Activated naive CD8-positive, alpha-beta T cell treated with anti-CD3 and anti-CD28 coated beads, Interleukin-2, amount 50 U/mL, for 24 hours (primary cell): Measurements from ENCODE around the gene TOB2.

Source experiments
- ATAC-seq: fragments of 150-1000 bp; cut with Tn5 transposase; one replicate; pipeline ENCODE4 v1.10.0; 2021
- DNase-seq: peaks from one replicate; pipeline ENCODE4 v3.0.0; 2021
- H3K27ac Mint-ChIP-seq: one replicate; pipeline ENCODE4 v1.8.0; 2021; ENCODE audit warnings: mild to moderate bottlenecking, mixed read lengths
- H3K27me3 Mint-ChIP-seq: one replicate; pipeline ENCODE4 v1.8.0; 2021; ENCODE audit warnings: mixed read lengths
- H3K36me3 Mint-ChIP-seq: one replicate; pipeline ENCODE4 v1.8.0; 2021; ENCODE audit warnings: low read depth, mixed read lengths
- H3K4me1 Mint-ChIP-seq: one replicate; pipeline ENCODE4 v1.8.0; 2021; ENCODE audit warnings: mixed read lengths
- H3K4me3 Mint-ChIP-seq: one replicate; pipeline ENCODE4 v1.8.0; 2021; ENCODE audit warnings: mild to moderate bottlenecking, moderate library complexity, mixed read lengths
- H3K9me3 Mint-ChIP-seq: one replicate; pipeline ENCODE4 v1.8.0; 2021; ENCODE audit warnings: mixed read lengths

Gene TOB2, protein sequence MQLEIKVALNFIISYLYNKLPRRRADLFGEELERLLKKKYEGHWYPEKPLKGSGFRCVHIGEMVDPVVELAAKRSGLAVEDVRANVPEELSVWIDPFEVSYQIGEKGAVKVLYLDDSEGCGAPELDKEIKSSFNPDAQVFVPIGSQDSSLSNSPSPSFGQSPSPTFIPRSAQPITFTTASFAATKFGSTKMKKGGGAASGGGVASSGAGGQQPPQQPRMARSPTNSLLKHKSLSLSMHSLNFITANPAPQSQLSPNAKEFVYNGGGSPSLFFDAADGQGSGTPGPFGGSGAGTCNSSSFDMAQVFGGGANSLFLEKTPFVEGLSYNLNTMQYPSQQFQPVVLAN

GRCh38 chr22:41446639-41447434, at the start of gene TOB2:
TSS of gene TOB2 (minus strand) at chr22:41446801. CDS start at chr22:41437345, 9,456 bp downstream.
- Mint-ChIP-seq H3K27me3 (no peaks in the 10 kb centered on the region), H3K9me3 (no peaks in the 10 kb centered on the region), H3K4me3 (peak within 1 kb of the TSS; percentile 96), H3K27ac (peak within 1 kb of the TSS; percentile 96), H3K36me3 (peaks cover 25% of the 10 kb centered on the region), H3K4me1 (peaks cover 35% of the 10 kb centered on the region)
- peak; percentile 56 for ATAC-seq
- peak; percentile 95 for DNase-seq

- Mint-ChIP-seq H3K27ac (peak overlapping the region; percentile 44), H3K4me3 (no peak overlapping the region), H3K27me3 (no peaks in the 10 kb centered on the region), H3K36me3 (peaks cover 2% of the 10 kb centered on the region), H3K4me1 (peaks cover 8% of the 10 kb centered on the region), H3K9me3 (no peaks in the 10 kb centered on the region)
- DNase-seq = no peak
- no peak for ATAC-seq
Observed at GRCh38 chr22:41491374-41492100, 44.9 kb upstream of the TOB2 start.

- Mint-ChIP-seq H3K4me3 (no peak overlapping the region), H3K27ac (no peak overlapping the region), H3K4me1 (peaks cover 13% of the 10 kb centered on the region), H3K36me3 (peaks cover 5% of the 10 kb centered on the region), H3K9me3 (no peaks in the 10 kb centered on the region), H3K27me3 (no peaks in the 10 kb centered on the region)
- DNase-seq (no peak), ATAC-seq (no peak)
Observed at GRCh38 chr22:41488596-41489385, 42.2 kb upstream of the TOB2 start.

DNA sequence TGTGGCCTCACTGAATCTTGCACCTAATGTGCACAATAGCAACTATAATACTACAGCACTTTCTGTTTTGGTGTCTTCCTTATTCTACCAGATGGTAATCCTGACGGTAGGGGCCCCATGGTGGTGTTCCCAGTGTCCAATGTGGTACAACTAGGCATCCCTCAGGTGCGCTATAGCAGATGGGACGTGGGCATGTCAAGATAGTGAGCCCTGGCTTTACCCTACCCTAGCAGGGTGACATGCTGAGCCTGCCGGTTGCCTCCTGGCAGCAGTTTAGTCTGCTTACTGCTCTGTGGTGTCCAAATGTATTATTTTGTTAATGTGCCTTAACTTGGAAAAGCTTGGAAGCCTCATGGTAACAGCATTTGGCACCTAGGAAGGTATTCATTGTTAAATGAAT, 41.5 kb upstream of the TOB2 start:
- Mint-ChIP-seq H3K27me3 (no peaks in the 10 kb centered on the region), H3K36me3 (peaks cover 5% of the 10 kb centered on the region), H3K4me3 (no peak overlapping the region), H3K4me1 (peaks cover 15% of the 10 kb centered on the region), H3K9me3 (no peaks in the 10 kb centered on the region), H3K27ac (no peak overlapping the region)
- no peak for DNase-seq
- no peak for ATAC-seq

- Mint-ChIP-seq H3K4me3 (no peak overlapping the region), H3K9me3 (no peaks in the 10 kb centered on the region), H3K36me3 (peaks cover 8% of the 10 kb centered on the region)
Observed at GRCh38 chr22:41487037-41487935, 40.7 kb upstream of the TOB2 start.

GRCh38 chr22:41485033-41485432, 38.4 kb upstream of the TOB2 start:
- H3K27ac Mint-ChIP-seq = no peak overlapping the region
- peaks cover 8% of the 10 kb centered on the region for H3K36me3 Mint-ChIP-seq
- H3K4me1 Mint-ChIP-seq = peaks cover 36% of the 10 kb centered on the region
- no peaks in the 10 kb centered on the region for H3K9me3 Mint-ChIP-seq
- no peak for ATAC-seq
- H3K4me3 Mint-ChIP-seq = no peak overlapping the region
- H3K27me3 Mint-ChIP-seq = no peaks in the 10 kb centered on the region
- no peak for DNase-seq

More at GRCh38 chr22:41487037-41487935, 40.7 kb upstream of the TOB2 start:
- DNase-seq (no peak), ATAC-seq (no peak)
- Mint-ChIP-seq H3K27me3 (no peaks in the 10 kb centered on the region), H3K4me1 (peaks cover 22% of the 10 kb centered on the region), H3K27ac (no peak overlapping the region)

- peak; percentile 24 for ATAC-seq
- H3K9me3 Mint-ChIP-seq = no peaks in the 10 kb centered on the region
- no peak overlapping the region for H3K4me3 Mint-ChIP-seq
- no peaks in the 10 kb centered on the region for H3K27me3 Mint-ChIP-seq
- no peak overlapping the region for H3K27ac Mint-ChIP-seq
- H3K4me1 Mint-ChIP-seq = peaks cover 54% of the 10 kb centered on the region
- peaks cover 6% of the 10 kb centered on the region for H3K36me3 Mint-ChIP-seq
- no peak for DNase-seq
Observed at GRCh38 chr22:41482319-41482935, 35.8 kb upstream of the TOB2 start.

DNA sequence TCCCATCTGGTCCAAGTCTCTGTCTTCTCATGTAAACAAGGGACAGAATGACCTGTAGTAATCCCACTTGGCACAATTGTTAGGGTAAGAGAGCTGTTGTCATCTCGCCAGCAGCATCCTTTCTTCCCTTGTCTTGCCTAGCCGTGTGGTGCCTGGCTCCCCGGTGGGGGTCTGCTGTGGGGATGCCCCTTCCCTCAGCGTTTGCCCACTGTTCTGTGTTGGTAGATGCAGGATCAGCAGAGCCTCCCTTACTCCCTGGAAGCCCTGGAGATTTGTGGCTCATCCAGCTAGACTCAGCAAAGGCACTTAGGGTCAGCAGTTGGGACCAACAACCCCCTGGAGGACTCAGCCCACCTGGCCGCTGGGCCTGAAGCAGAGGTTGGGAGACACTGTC, 35.3 kb upstream of the TOB2 start:
- Mint-ChIP-seq H3K9me3 (no peaks in the 10 kb centered on the region), H3K4me3 (no peak overlapping the region), H3K27me3 (no peaks in the 10 kb centered on the region), H3K4me1 (peaks cover 50% of the 10 kb centered on the region), H3K36me3 (peaks cover 6% of the 10 kb centered on the region), H3K27ac (no peak overlapping the region)
- DNase-seq (no peak), ATAC-seq (no peak)

DNA sequence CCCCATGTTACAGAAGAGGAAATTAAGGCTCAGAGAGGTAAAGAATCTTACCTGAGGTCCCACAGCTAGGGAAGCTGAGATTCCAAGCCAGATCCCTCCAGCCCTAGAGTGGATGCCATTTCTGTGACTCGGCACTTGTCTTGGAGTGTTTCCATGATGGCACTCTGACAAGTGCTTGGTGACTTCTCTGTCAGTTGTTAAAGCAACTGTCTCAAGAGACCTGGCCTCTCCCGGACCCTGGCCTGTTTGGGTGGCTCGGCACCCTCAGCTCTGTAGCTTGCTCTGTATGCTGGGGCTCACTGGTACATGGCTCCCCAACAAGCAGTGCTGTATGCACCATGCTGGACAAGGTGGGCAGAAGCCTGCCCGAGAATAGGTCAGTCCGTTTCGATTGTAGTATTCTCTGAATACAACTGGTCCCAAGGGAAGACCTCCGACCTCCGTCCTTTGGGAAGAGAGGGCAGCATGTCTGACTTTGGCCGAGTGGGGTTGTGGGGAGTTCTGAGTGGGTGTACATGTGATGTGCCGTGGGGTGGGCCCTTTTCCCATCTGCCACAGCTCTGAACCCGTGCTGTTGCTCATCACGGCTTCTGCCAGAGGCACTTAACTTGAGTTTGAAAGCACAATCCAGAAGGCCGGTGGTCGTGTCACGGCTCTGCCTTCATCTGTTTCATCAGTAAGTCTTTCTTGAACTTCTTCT, 34.7 kb upstream of the TOB2 start:
- H3K4me3 Mint-ChIP-seq = no peak overlapping the region

GRCh38 chr22:41480397-41480735, 33.8 kb upstream of the TOB2 start:
- Mint-ChIP-seq H3K4me3 (no peak overlapping the region), H3K27me3 (no peaks in the 10 kb centered on the region), H3K36me3 (peaks cover 3% of the 10 kb centered on the region), H3K9me3 (no peaks in the 10 kb centered on the region), H3K27ac (no peak overlapping the region), H3K4me1 (peaks cover 49% of the 10 kb centered on the region)
- DNase-seq = no peak
- no peak for ATAC-seq

More for the DNA sequence above, 34.7 kb upstream of the TOB2 start:
- Mint-ChIP-seq H3K27me3 (no peaks in the 10 kb centered on the region), H3K27ac (no peak overlapping the region), H3K9me3 (no peaks in the 10 kb centered on the region), H3K4me1 (peaks cover 51% of the 10 kb centered on the region), H3K36me3 (peaks cover 6% of the 10 kb centered on the region)
- no peak for ATAC-seq
- no peak for DNase-seq

- Mint-ChIP-seq H3K36me3 (peaks cover 3% of the 10 kb centered on the region), H3K4me1 (peaks cover 51% of the 10 kb centered on the region), H3K27me3 (no peaks in the 10 kb centered on the region), H3K4me3 (no peak overlapping the region), H3K27ac (peak overlapping the region; percentile 71), H3K9me3 (no peaks in the 10 kb centered on the region)
- DNase-seq = no peak
- no peak for ATAC-seq
Observed at GRCh38 chr22:41479671-41480396, 33.2 kb upstream of the TOB2 start.

GRCh38 chr22:41478891-41479521, 32.4 kb upstream of the TOB2 start:
- peak; percentile 75 for ATAC-seq
- Mint-ChIP-seq H3K27ac (peak overlapping the region; percentile 71), H3K36me3 (peaks cover 4% of the 10 kb centered on the region), H3K4me3 (no peak overlapping the region), H3K9me3 (no peaks in the 10 kb centered on the region), H3K27me3 (no peaks in the 10 kb centered on the region), H3K4me1 (peaks cover 51% of the 10 kb centered on the region)
- DNase-seq = peak; percentile 8
